ENCODE measurements around the gene MARCHF6. TPM values are rescaled to one million over a fixed set of nuclear protein-coding genes. Genes with fewer than 3 reads are reported as not detected.
"Not testable (repeated sequence)": the region's sequence is repeated elsewhere in the genome, so short reads cannot be mapped to it uniquely, and the experiment has no call there.

Gene MARCHF6
- total and polyA plus RNA-seq, 9 of the 15 experiments (the other 6 are each of a cell fraction or from before 2014, with no cell fraction given): 74.1 to 456 (median 116) TPM

DNA sequence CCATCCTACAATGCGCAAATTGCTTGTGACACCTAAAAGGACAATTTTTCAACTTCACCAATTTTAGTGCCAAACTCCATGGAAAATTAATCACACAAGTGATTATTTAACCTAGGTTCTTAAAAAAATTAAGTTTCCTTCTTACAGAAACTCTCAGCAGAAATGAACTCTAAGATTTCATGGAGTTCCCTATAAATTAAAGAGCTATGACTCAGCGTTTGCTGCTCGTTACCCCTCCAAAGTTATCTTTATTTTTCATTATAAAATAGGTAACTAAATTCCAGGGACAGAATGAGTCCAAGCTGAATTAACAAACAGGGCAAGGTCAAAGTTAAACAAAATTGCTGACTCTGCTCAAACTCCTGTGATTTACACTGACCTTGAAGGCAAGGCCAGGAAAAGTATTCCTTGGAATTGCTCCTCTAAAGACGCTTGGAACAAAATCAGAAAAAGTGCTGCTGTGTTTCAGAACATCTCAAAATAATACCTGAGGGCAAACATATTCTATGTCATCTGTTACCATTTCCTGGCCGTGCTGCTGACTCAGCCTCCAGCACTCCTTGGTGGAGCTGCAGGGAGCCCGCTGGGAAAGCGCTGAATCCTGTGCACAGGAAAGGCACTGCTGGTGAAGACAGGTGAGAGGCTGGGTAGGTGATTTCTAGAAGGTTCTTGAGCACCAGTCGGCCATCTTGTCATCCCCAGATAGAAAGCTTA lies 43.3 kb upstream of the MARCHF6 start (continued):
- TF ChIP-seq CBX8 (IDR thresholded peaks at IDR 0.05; ENCODE audit: borderline replicate concordance, extremely low read depth, low read depth, low read length, poor library complexity, severe bottlenecking): no peak
- no peak for TF ChIP-seq FIP1L1 (IDR thresholded peaks at IDR 0.05; ENCODE audit: low read depth, low read length, poor library complexity, severe bottlenecking)
- TF ChIP-seq, protein P1, sequence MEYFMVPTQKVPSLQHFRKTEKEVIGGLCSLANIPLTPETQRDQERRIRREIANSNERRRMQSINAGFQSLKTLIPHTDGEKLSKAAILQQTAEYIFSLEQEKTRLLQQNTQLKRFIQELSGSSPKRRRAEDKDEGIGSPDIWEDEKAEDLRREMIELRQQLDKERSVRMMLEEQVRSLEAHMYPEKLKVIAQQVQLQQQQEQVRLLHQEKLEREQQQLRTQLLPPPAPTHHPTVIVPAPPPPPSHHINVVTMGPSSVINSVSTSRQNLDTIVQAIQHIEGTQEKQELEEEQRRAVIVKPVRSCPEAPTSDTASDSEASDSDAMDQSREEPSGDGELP (CRISPR knock-in tag; IDR thresholded peaks at IDR 0.05; ENCODE audit: borderline replicate concordance): 0 out of 2 replicates have a peak, but pooled peaks have one; percentile 22
- no peak for TF ChIP-seq SP1 (CRISPR knock-in tag; IDR thresholded peaks at IDR 0.05)

DNA sequence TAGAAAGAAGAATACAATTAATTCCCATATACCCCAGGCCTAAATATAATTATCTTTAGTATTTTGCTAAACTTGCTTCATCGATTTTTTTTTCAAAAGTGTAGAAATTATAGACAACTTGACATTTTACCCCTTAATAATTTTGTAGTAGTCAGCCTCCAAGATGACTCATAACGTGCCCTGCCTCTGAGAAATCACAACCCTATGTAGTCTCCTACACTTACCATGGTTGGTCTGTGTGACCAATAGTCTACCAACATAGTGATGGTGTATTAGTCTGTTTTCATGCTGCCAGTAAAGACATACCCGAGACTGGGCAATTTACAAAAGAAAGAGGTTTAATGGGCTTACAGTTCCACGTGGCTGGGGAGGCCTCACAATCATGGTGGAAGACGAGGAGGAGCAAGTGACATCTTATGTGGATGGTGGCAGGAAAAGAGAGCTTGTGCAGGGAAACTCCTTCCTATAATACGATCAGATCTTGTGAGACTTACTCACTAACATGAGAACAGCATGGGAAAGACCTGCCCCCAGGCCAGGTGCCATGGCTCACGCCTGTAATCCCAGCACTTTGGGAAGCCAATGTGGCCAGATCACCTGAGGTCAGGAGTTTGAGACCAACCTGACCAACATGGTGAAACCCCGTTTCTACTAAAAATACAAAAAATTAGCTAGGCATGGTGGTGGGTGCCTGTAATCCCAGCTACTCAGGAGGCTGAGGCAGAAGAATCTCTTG lies 42.5 kb upstream of the MARCHF6 start:
- H3K27me3 ChIP-seq (ENCODE audit: control insufficient read depth in 2 of 2, insufficient read depth in 2 of 2, low read length in 2 of 2); H3K9me3 ChIP-seq (replicated peaks; ENCODE audit: control insufficient read depth, insufficient read depth, low read depth, low read length); ATAC-seq; H3K9ac ChIP-seq (ENCODE audit: insufficient read depth in 1 of 2, low read depth in 2 of 2, low read length in 2 of 2); DNase-seq (ENCODE audit: extremely low read depth in 1 of 4, low spot score in 3 of 4); H3K9me1 ChIP-seq (ENCODE audit: control insufficient read depth, insufficient read depth, low read length); in situ Hi-C loops (cut with MboI); FAIRE-seq; H3K4me3 ChIP-seq; H3K36me3 ChIP-seq (ENCODE audit: control insufficient read depth, insufficient read depth, low read length); BruUV-seq (replicated peaks); H3K4me2 ChIP-seq (ENCODE audit: insufficient read depth, low read length); intact Hi-C loops (cut with micrococcal nuclease); H4K20me1 ChIP-seq (replicated peaks; ENCODE audit: control insufficient read depth, insufficient read depth, low read length): not testable (repeated sequence)
- H2AFZ ChIP-seq (ENCODE audit: low read depth, low read length): peak overlapping the region; percentile 54; the same call in 1 of the 2 replicates
- peaks cover 17% of the 10 kb centered on the region for H3K79me2 ChIP-seq (ENCODE audit: control insufficient read depth, insufficient read depth, low read length)
- peaks cover 39 to 42% of the 10 kb centered on the region in 2 experiments for H3K4me1 ChIP-seq (replicated peaks in 1 of 2; ENCODE audit: control insufficient read depth in 2 of 2, insufficient read depth in 2 of 2, low read length in 2 of 2)
- ChIA-PET CTCF (ENCODE audit: low intra/inter-chr PET ratio) (interaction anchor here (1.1 kb wide), 1 partner anchor 10 kb away, joined by 3 read pairs; no protein-coding TSS in a partner anchor), POLR2A (interaction anchor here (0.7 to 4.9 kb wide), 8 partner anchors 8 to 111 kb away, joined by 3 to 31 read pairs (median 4); partner anchors contain the start of gene MARCHF6)
- H3K27ac ChIP-seq (ENCODE audit: extremely low read depth, low read depth, low read length): peak overlapping the region; percentile 30; the same call in 1 of the 3 replicates
- whole genome bisulfite sequencing (ENCODE audit: insufficient coverage, low coverage, missing lambda C conversion rate): 37% methylated on average over 8 of the region's 8 CpGs
- TF ChIP-seq, protein P2, sequence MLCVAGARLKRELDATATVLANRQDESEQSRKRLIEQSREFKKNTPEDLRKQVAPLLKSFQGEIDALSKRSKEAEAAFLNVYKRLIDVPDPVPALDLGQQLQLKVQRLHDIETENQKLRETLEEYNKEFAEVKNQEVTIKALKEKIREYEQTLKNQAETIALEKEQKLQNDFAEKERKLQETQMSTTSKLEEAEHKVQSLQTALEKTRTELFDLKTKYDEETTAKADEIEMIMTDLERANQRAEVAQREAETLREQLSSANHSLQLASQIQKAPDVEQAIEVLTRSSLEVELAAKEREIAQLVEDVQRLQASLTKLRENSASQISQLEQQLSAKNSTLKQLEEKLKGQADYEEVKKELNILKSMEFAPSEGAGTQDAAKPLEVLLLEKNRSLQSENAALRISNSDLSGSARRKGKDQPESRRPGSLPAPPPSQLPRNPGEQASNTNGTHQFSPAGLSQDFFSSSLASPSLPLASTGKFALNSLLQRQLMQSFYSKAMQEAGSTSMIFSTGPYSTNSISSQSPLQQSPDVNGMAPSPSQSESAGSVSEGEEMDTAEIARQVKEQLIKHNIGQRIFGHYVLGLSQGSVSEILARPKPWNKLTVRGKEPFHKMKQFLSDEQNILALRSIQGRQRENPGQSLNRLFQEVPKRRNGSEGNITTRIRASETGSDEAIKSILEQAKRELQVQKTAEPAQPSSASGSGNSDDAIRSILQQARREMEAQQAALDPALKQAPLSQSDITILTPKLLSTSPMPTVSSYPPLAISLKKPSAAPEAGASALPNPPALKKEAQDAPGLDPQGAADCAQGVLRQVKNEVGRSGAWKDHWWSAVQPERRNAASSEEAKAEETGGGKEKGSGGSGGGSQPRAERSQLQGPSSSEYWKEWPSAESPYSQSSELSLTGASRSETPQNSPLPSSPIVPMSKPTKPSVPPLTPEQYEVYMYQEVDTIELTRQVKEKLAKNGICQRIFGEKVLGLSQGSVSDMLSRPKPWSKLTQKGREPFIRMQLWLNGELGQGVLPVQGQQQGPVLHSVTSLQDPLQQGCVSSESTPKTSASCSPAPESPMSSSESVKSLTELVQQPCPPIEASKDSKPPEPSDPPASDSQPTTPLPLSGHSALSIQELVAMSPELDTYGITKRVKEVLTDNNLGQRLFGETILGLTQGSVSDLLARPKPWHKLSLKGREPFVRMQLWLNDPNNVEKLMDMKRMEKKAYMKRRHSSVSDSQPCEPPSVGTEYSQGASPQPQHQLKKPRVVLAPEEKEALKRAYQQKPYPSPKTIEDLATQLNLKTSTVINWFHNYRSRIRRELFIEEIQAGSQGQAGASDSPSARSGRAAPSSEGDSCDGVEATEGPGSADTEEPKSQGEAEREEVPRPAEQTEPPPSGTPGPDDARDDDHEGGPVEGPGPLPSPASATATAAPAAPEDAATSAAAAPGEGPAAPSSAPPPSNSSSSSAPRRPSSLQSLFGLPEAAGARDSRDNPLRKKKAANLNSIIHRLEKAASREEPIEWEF (CRISPR knock-in tag; IDR thresholded peaks at IDR 0.05): 0 out of 2 replicates have a peak, but pooled peaks have one; percentile 2
- 0 out of 2 replicates have a peak, but pooled peaks have one; percentile 38 for TF ChIP-seq ZNF583 (CRISPR knock-in tag; IDR thresholded peaks at IDR 0.05)
- TF ChIP-seq, protein P3, sequence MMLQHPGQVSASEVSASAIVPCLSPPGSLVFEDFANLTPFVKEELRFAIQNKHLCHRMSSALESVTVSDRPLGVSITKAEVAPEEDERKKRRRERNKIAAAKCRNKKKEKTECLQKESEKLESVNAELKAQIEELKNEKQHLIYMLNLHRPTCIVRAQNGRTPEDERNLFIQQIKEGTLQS (IDR thresholded peaks at IDR 0.05): peak; percentile 83
- TF ChIP-seq, protein P3 (CRISPR knock-in tag; conservative IDR thresholded peaks at IDR 0.05): not testable (repeated sequence)
